CD4-positive, alpha-beta T cell (primary cell): ENCODE results near the gene MOGAT2. TPM values are rescaled to one million over a fixed set of nuclear protein-coding genes. Genes with fewer than 3 reads are reported as not detected.

Source experiments
- ATAC-seq: fragments of 200-7000 bp; cut with Tn5 transposase; one replicate; pipeline ENCODE4 v1.10.0; 2022; ENCODE audit warnings: mild to moderate bottlenecking; ENCODE audit not compliant: poor library complexity
- CTCF ChIA-PET: fragments of 350-600 bp; sonication (Branson Sonifier 250); formaldehyde crosslinking; loops from one replicate; lab custom pipeline; 2021; ENCODE audit warnings: antibody characterized with exemption, inconsistent platforms; lab: Charles Lee
- POLR2A ChIA-PET: fragments of 350-600 bp; sonication (Branson Sonifier 250); formaldehyde crosslinking; loops from one replicate; lab custom pipeline; 2021; ENCODE audit warnings: antibody characterized with exemption, inconsistent platforms; lab: Charles Lee
- DNase-seq, 14 experiments: peaks; one replicate each; pipeline ENCODE4 v3.0.0-alpha.2; 2013 to 2020; ENCODE audit warnings: mixed read lengths in 2 of 14
- H3K27ac ChIP-seq, 2 donors: one replicate each; pipeline versions ENCODE4 v1.5.1 to v1.7.0; 2013; ENCODE audit warnings: low read length in 2 of 2, low read depth in 1 of 2, mild to moderate bottlenecking in 1 of 2
- H3K27me3 ChIP-seq, 2 experiments: 1 replicate in 1 of 2; 2 replicates in 1 of 2; pipeline versions ENCODE4 v1.6.1 to v1.7.0; 2013; ENCODE audit warnings: low read length in 2 of 2, control low read depth in 1 of 2, mild to moderate bottlenecking in 1 of 2, moderate library complexity in 1 of 2; ENCODE audit not compliant: insufficient read depth in 2 of 2, control insufficient read depth in 1 of 2
- H3K36me3 ChIP-seq: one replicate; pipeline ENCODE4 v1.6.1; 2013; ENCODE audit warnings: low read length, control low read depth; ENCODE audit not compliant: insufficient read depth
- H3K4me1 ChIP-seq: one replicate; pipeline ENCODE4 v1.6.1; 2013; ENCODE audit warnings: low read length, control low read depth; ENCODE audit not compliant: insufficient read depth
- H3K4me3 ChIP-seq: one replicate; pipeline ENCODE4 v1.5.1; 2013; ENCODE audit warnings: mild to moderate bottlenecking, low read length, moderate library complexity
- H3K9me3 ChIP-seq, 2 experiments: 1 replicate in 1 of 2; 2 replicates in 1 of 2; pipeline versions ENCODE4 v1.6.1 to v1.7.0; 2013; ENCODE audit warnings: low read length in 2 of 2, mild to moderate bottlenecking in 2 of 2, control low read depth in 1 of 2, moderate library complexity in 1 of 2; ENCODE audit not compliant: control insufficient read depth in 1 of 2, insufficient read depth in 1 of 2
- H3K27ac Mint-ChIP-seq: one replicate; pipeline ENCODE4 v1.8.0; 2020; ENCODE audit warnings: mixed read lengths
- H3K27me3 Mint-ChIP-seq: one replicate; pipeline ENCODE4 v1.8.0; 2021; ENCODE audit warnings: mixed read lengths
- H3K36me3 Mint-ChIP-seq: one replicate; pipeline ENCODE4 v1.8.0; 2021; ENCODE audit warnings: low read depth, mixed read lengths
- H3K4me1 Mint-ChIP-seq: one replicate; pipeline ENCODE4 v1.8.0; 2021; ENCODE audit warnings: low read depth, mixed read lengths
- H3K4me3 Mint-ChIP-seq: one replicate; pipeline ENCODE4 v1.8.0; 2020; ENCODE audit warnings: mild to moderate bottlenecking, mixed read lengths
- H3K9me3 Mint-ChIP-seq: one replicate; pipeline ENCODE4 v1.8.0; 2020; ENCODE audit warnings: mixed read lengths
- CTCF ChIP-seq: fragments of 200-600 bp; IDR thresholded peaks from one replicate; pipeline ENCODE4 v1.8.0; 2022; ENCODE audit warnings: antibody characterized with exemption, mild to moderate bottlenecking
- intact Hi-C, 2 experiments: fragments of 100-400 bp; cut with DNase I in 1 of 2; cut with micrococcal nuclease in 1 of 2; formaldehyde crosslinking; loops; one replicate each; pipeline versions ENCODE4 v1.15.1 to v1.9.0; 2023 to 2025; cut with DNase I, micrococcal nuclease
- total RNA-seq, 174 experiments: library from RNA in 2 of 174; stranded (reverse) in 2 of 174; gene quantifications; one replicate each; pipeline ENCODE4 v1.2.3 and lab custom pipeline; 2021 to 2026

The MOGAT2 gene
- total RNA-seq, 2 experiments from 2014 or later, result not detected

DNA sequence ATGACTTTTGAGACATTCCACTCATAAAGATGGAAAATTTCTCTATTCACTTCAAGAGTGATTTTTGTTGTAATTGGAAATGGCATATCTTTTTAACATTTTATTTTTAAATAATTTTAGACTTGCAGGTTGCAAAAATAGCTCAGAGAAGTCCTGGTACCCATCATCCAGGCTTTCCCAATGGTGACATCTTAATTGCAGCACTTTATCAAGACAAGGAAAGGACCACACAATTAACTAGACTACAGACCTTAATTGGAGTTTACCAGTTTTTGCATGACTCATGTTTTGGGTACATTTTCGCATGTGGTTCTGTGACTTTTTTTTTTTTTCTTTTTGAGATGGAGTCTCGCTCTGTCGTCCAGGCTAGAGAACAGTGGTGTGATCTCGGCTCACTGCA is 25.8 kb upstream of the MOGAT2 start:
- ChIA-PET POLR2A (no interaction called here), CTCF (no interaction called here)
- Histone ChIP-seq H3K27ac (no peak overlapping the region), H3K4me3 (no peak overlapping the region), H3K27me3 (peaks cover 4 to 16% of the 10 kb centered on the region in 2 experiments), H3K9me3 (peaks cover 0 to 6% of the 10 kb centered on the region in 2 experiments), H3K4me1 (no peaks in the 10 kb centered on the region), H3K36me3 (no peaks in the 10 kb centered on the region)
- ATAC-seq (no peak), DNase-seq (no peak)
- H3K4me1 Mint-ChIP-seq, result no peaks in the 10 kb centered on the region
- peaks cover 72% of the 10 kb centered on the region for H3K27me3 Mint-ChIP-seq
- H3K4me3 Mint-ChIP-seq, result no peak overlapping the region
- TF ChIP-seq CTCF, result no peak
- H3K27ac Mint-ChIP-seq, result no peak overlapping the region
- no peaks in the 10 kb centered on the region for H3K36me3 Mint-ChIP-seq
- intact Hi-C loops, result no loop called here
- no peaks in the 10 kb centered on the region for H3K9me3 Mint-ChIP-seq

DNA sequence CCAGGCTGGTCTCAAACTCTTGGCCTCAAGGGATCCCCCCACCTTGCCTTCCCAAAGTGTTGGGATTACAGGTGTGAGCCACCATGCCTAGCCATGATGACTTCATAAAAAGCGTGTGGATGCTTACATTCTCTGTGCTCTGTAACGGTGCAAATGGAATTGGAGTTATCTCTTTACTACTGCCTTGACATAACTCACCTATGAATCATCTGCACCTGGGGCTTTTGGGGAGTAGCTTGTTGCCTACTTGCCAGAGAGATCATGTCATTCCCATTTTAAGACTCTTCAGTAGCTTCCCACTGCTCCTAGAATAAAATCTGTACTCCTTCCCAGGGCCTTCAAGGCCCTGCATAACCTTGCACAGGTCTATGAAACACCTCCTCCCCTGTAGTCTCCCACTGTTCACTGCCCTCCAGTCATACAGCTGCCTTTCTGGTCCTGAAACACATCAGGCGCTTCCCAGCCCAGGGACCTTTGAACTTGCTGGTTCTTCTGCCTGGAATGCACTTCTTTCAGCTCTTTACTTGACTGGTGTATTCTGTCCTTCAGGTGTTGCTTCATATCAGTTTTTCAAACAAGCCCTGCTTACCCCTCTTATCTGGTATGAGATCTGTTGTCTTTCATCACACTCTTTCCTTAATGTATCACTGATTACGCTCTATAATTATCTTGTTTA is 19.6 kb upstream of the MOGAT2 start:
- ChIA-PET POLR2A (no interaction called here), CTCF (interaction anchor here (1.3 kb wide), 1 partner anchor 8 kb away, joined by 3 read pairs; no protein-coding TSS in a partner anchor)
- H3K27ac ChIP-seq, result no peak overlapping the region
- Mint-ChIP-seq H3K27me3 (peaks cover 74% of the 10 kb centered on the region), H3K36me3 (no peaks in the 10 kb centered on the region), H3K4me3 (no peak overlapping the region), H3K4me1 (no peaks in the 10 kb centered on the region), H3K9me3 (no peaks in the 10 kb centered on the region), H3K27ac (no peak overlapping the region)
- H3K9me3 ChIP-seq, result no peaks in the 10 kb centered on the region
- H3K4me3 ChIP-seq, result no peak overlapping the region
- H3K4me1 ChIP-seq, result no peaks in the 10 kb centered on the region
- TF ChIP-seq CTCF, result no peak
- no peaks in the 10 kb centered on the region for H3K36me3 ChIP-seq
- intact Hi-C loops, result no loop called here
- H3K27me3 ChIP-seq, result peaks cover 10 to 20% of the 10 kb centered on the region in 2 experiments
- ATAC-seq, result no peak
- no peak for DNase-seq

GRCh38 chr11:75700940-75701339 is 16.7 kb upstream of the MOGAT2 start:
- ChIA-PET CTCF (no interaction called here), POLR2A (no interaction called here)
- no peaks in the 10 kb centered on the region for H3K9me3 Mint-ChIP-seq
- H3K4me3 Mint-ChIP-seq, result no peak overlapping the region
- Histone ChIP-seq H3K9me3 (no peaks in the 10 kb centered on the region), H3K4me3 (no peak overlapping the region), H3K4me1 (peaks cover under 1% of the 10 kb centered on the region), H3K36me3 (no peaks in the 10 kb centered on the region), H3K27me3 (peaks cover 7 to 17% of the 10 kb centered on the region in 2 experiments), H3K27ac (no peak overlapping the region)
- no peaks in the 10 kb centered on the region for H3K36me3 Mint-ChIP-seq
- H3K27me3 Mint-ChIP-seq, result peaks cover 47% of the 10 kb centered on the region
- no peak overlapping the region for H3K27ac Mint-ChIP-seq
- peaks cover 5% of the 10 kb centered on the region for H3K4me1 Mint-ChIP-seq
- no peak for TF ChIP-seq CTCF
- ATAC-seq, result no peak
- intact Hi-C loops, result loop anchor here in 1 of 2 experiments (10.0 kb wide), 1 partner anchor 614 kb away; no protein-coding TSS in a partner anchor
- no peak for DNase-seq
